Measurements from ENCODE around the gene TEX53.

The TEX53 gene

DNA sequence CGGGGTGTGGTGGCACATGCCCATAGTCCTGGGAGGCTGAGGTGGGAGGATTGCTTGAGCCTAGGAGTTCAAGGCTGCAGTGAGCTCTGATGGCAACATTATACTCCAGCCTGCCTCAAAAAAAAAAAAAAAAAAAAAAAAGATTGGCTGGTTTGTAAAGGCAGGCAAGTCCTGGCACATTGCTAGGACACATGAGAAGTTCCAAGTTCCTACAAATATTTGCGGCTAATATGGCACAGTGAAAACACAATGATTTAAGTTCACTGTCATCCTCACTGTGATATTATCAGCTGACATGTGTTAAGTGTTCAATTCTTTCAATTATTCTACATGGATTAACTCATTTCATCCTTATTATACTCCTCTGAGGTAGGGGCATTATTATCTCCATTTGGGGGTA lies 26.4 kb downstream of the TEX53 start:
- no peaks in the 10 kb centered on the region for H3K4me1 ChIP-seq (ENCODE audit: control insufficient read depth in 2 of 2, insufficient read depth in 1 of 2, low read depth in 1 of 2, low read length in 2 of 2)
- no peaks in the 10 kb centered on the region for H3K27me3 ChIP-seq (ENCODE audit: control insufficient read depth in 3 of 3, insufficient read depth in 3 of 3, low read depth in 1 of 3, low read length in 3 of 3)
- H3K9me3 ChIP-seq (replicated peaks in 1 of 2; ENCODE audit: control insufficient read depth in 2 of 2, insufficient read depth in 1 of 2, low read depth in 1 of 2, low read length in 2 of 2), result no peaks in the 10 kb centered on the region
- no peak overlapping the region for H2BK120ac ChIP-seq (ENCODE audit: low read depth, low read length)
- H3K36me3 ChIP-seq (replicated peaks in 1 of 2; ENCODE audit: control insufficient read depth in 2 of 2, insufficient read depth in 2 of 2, low read length in 2 of 2), result peaks cover 0 to 12% of the 10 kb centered on the region in 2 donors
- H3K4ac ChIP-seq (ENCODE audit: low read length), result no peak overlapping the region
- no peak overlapping the region for H3K14ac ChIP-seq (ENCODE audit: low read length)
- H2AK5ac ChIP-seq (ENCODE audit: low read depth, low read length), result no peak overlapping the region
- no peak overlapping the region for H2AFZ ChIP-seq (ENCODE audit: low read length)
- no peak overlapping the region for H4K8ac ChIP-seq (ENCODE audit: low read depth, low read length)
- no peak overlapping the region for H2BK15ac ChIP-seq (ENCODE audit: low read length)
- H3K9ac ChIP-seq (ENCODE audit: low read depth, low read length, poor library complexity), result no peak overlapping the region
- H3K23ac ChIP-seq (ENCODE audit: low read depth, low read length, poor library complexity), result no peak overlapping the region
- H3K79me1 ChIP-seq (ENCODE audit: low read depth, low read length), result no peaks in the 10 kb centered on the region
- no peak overlapping the region for H3K18ac ChIP-seq (ENCODE audit: low read length)
- H3K4me3 ChIP-seq (ENCODE audit: low read length in 2 of 2), result no peak overlapping the region
- no peak overlapping the region for H2BK5ac ChIP-seq (ENCODE audit: low read length)
- no peak for DNase-seq (ENCODE audit: low spot score)
- no peak overlapping the region for H3K4me2 ChIP-seq (ENCODE audit: insufficient read depth, low read length, poor library complexity, severe bottlenecking)
- no peak overlapping the region for H2BK12ac ChIP-seq (ENCODE audit: low read length)
- no peak overlapping the region for H3K27ac ChIP-seq (replicated peaks; ENCODE audit: low read length)
- no CpG with 5 or more reads among the region's 2 CpGs for WGBS, 2 donors (ENCODE audit: extremely low coverage in 2 of 2, insufficient read length in 2 of 2, insufficient replicate concordance in 1 of 2)
- no peak overlapping the region for H4K91ac ChIP-seq (ENCODE audit: low read depth, low read length, poor library complexity)

DNA sequence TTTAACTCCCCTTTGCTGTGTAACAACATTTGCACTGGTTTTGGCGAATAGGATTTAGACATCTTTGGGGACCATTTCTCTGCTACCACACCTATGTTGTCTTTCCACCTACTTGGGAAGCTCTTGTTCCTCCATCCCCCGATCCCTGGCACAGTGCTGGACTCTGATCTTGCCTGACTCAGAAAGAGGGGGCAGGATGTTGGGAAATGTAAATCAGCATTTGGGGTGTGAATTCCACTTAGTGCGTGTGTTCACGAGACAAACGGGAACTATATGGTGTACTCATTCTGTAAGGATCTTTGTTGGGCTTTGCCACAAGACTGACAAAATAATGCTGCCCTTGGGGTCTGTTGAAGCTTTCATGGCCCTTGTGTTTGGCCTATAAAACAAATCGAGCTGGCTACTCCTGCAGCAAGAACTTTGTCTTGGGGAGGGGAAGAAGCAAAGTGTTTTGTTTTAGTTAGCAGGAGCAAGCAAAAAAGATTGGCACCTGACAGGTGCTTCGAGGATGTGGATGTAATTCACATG lies 28.0 kb downstream of the TEX53 start:
- H3K9ac ChIP-seq (ENCODE audit: low read depth, low read length, poor library complexity), result no peak overlapping the region
- H4K91ac ChIP-seq (ENCODE audit: low read depth, low read length, poor library complexity), result no peak overlapping the region
- H2BK5ac ChIP-seq (ENCODE audit: low read length), result no peak overlapping the region
- H3K23ac ChIP-seq (ENCODE audit: low read depth, low read length, poor library complexity), result no peak overlapping the region
- H2AFZ ChIP-seq (ENCODE audit: low read length), result no peak overlapping the region
- no peaks in the 10 kb centered on the region for H3K27me3 ChIP-seq (ENCODE audit: control insufficient read depth in 3 of 3, insufficient read depth in 3 of 3, low read depth in 1 of 3, low read length in 3 of 3)
- no peak overlapping the region for H3K4ac ChIP-seq (ENCODE audit: low read length)
- no peak overlapping the region for H3K27ac ChIP-seq (replicated peaks; ENCODE audit: low read length)
- H3K79me1 ChIP-seq (ENCODE audit: low read depth, low read length), result no peaks in the 10 kb centered on the region
- H2AK5ac ChIP-seq (ENCODE audit: low read depth, low read length), result no peak overlapping the region
- H3K4me2 ChIP-seq (ENCODE audit: insufficient read depth, low read length, poor library complexity, severe bottlenecking), result no peak overlapping the region
- no peaks in the 10 kb centered on the region for H3K9me3 ChIP-seq (replicated peaks in 1 of 2; ENCODE audit: control insufficient read depth in 2 of 2, insufficient read depth in 1 of 2, low read depth in 1 of 2, low read length in 2 of 2)
- H2BK12ac ChIP-seq (ENCODE audit: low read length), result no peak overlapping the region
- no peak overlapping the region for H3K14ac ChIP-seq (ENCODE audit: low read length)
- no peak overlapping the region for H2BK15ac ChIP-seq (ENCODE audit: low read length)
- peaks cover 0 to 12% of the 10 kb centered on the region in 2 donors for H3K36me3 ChIP-seq (replicated peaks in 1 of 2; ENCODE audit: control insufficient read depth in 2 of 2, insufficient read depth in 2 of 2, low read length in 2 of 2)
- H3K4me3 ChIP-seq (ENCODE audit: low read length in 2 of 2), result no peak overlapping the region
- H2BK120ac ChIP-seq (ENCODE audit: low read depth, low read length), result no peak overlapping the region
- no peak overlapping the region for H3K18ac ChIP-seq (ENCODE audit: low read length)
- no peak for DNase-seq (ENCODE audit: low spot score)
- no peak overlapping the region for H4K8ac ChIP-seq (ENCODE audit: low read depth, low read length)
- no peaks in the 10 kb centered on the region for H3K4me1 ChIP-seq (ENCODE audit: control insufficient read depth in 2 of 2, insufficient read depth in 1 of 2, low read depth in 1 of 2, low read length in 2 of 2)
- no CpG with 5 or more reads among the region's 7 CpGs for WGBS, 2 donors (ENCODE audit: extremely low coverage in 2 of 2, insufficient read length in 2 of 2, insufficient replicate concordance in 1 of 2)

DNA sequence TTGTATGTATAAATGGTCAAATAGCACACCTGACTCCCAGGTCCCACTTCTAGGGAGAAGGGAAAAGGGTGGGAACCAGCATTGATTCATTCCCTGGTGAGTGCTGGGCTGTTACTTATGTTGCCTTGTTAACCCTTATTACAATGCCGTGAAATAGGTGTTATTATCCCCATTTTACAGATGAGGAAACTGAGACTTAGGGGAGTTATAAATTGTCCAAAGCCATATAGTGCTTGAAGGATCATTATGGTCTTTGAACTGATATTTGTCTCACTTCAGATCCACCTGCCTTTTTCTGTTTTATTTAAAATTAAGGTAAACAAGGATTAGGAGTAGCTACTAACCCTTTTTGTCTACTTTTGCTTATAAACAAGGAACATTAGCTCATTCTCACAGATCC lies 30.1 kb downstream of the TEX53 start:
- WGBS, 2 donors (ENCODE audit: extremely low coverage in 2 of 2, insufficient read length in 2 of 2, insufficient replicate concordance in 1 of 2), result no CpG with 5 or more reads among the region's 1 CpG
- Histone ChIP-seq H4K8ac (ENCODE audit: low read depth, low read length) (no peak overlapping the region), H3K23ac (ENCODE audit: low read depth, low read length, poor library complexity) (no peak overlapping the region), H3K14ac (ENCODE audit: low read length) (no peak overlapping the region), H4K91ac (ENCODE audit: low read depth, low read length, poor library complexity) (no peak overlapping the region), H3K4ac (ENCODE audit: low read length) (no peak overlapping the region), H2AFZ (ENCODE audit: low read length) (no peak overlapping the region), H2BK12ac (ENCODE audit: low read length) (no peak overlapping the region), H3K36me3 (replicated peaks in 1 of 2; ENCODE audit: control insufficient read depth in 2 of 2, insufficient read depth in 2 of 2, low read length in 2 of 2) (peaks cover 0 to 5% of the 10 kb centered on the region in 2 donors), H3K18ac (ENCODE audit: low read length) (no peak overlapping the region), H3K9ac (ENCODE audit: low read depth, low read length, poor library complexity) (no peak overlapping the region), H2BK5ac (ENCODE audit: low read length) (no peak overlapping the region), H3K27me3 (ENCODE audit: control insufficient read depth in 3 of 3, insufficient read depth in 3 of 3, low read depth in 1 of 3, low read length in 3 of 3) (no peaks in the 10 kb centered on the region), H3K27ac (replicated peaks; ENCODE audit: low read length) (no peak overlapping the region), H3K4me2 (ENCODE audit: insufficient read depth, low read length, poor library complexity, severe bottlenecking) (no peak overlapping the region), H3K9me3 (replicated peaks in 1 of 2; ENCODE audit: control insufficient read depth in 2 of 2, insufficient read depth in 1 of 2, low read depth in 1 of 2, low read length in 2 of 2) (no peaks in the 10 kb centered on the region), H3K4me3 (ENCODE audit: low read length in 2 of 2) (no peak overlapping the region), H2BK15ac (ENCODE audit: low read length) (no peak overlapping the region), H3K4me1 (ENCODE audit: control insufficient read depth in 2 of 2, insufficient read depth in 1 of 2, low read depth in 1 of 2, low read length in 2 of 2) (no peaks in the 10 kb centered on the region), H2AK5ac (ENCODE audit: low read depth, low read length) (no peak overlapping the region), H3K79me1 (ENCODE audit: low read depth, low read length) (no peaks in the 10 kb centered on the region), H2BK120ac (ENCODE audit: low read depth, low read length) (no peak overlapping the region)
- DNase-seq (ENCODE audit: low spot score), result no peak

DNA sequence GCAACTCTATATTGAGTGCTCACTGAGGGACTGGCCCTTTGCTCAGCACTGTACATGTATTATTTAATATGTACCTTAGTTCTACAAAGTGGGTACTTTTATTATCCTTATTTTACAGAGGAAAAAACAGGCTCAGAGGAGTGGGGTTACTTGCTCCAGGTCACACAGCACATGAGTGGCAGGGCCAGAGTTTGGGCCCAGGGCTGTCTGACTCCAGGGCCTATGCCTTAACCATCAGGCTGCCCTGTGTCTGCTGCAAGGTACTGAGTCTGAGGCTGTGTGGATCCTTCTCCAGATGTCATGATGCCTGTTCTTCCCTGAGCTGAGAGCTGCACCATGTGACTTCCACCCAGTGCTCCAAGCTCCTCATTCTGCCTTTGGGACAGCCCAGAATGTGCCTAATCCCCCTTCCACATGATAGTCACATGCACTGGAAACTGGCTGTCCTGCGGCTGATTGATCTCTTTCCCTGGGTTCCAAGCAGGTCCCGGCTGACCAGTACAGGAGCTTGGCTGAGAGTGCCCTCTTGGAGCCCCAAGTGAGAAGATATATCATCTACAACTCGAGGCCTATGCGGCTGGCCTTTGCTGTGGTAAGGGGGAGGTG lies 31.1 kb downstream of the TEX53 start:
- H4K8ac ChIP-seq (ENCODE audit: low read depth, low read length), result no peak overlapping the region
- peaks cover 0 to 5% of the 10 kb centered on the region in 2 donors for H3K36me3 ChIP-seq (replicated peaks in 1 of 2; ENCODE audit: control insufficient read depth in 2 of 2, insufficient read depth in 2 of 2, low read length in 2 of 2)
- no peak overlapping the region for H2BK15ac ChIP-seq (ENCODE audit: low read length)
- no peaks in the 10 kb centered on the region for H3K27me3 ChIP-seq (ENCODE audit: control insufficient read depth in 3 of 3, insufficient read depth in 3 of 3, low read depth in 1 of 3, low read length in 3 of 3)
- no peak overlapping the region for H4K91ac ChIP-seq (ENCODE audit: low read depth, low read length, poor library complexity)
- H3K79me1 ChIP-seq (ENCODE audit: low read depth, low read length), result no peaks in the 10 kb centered on the region
- no peak overlapping the region for H3K18ac ChIP-seq (ENCODE audit: low read length)
- no peak overlapping the region for H2AK5ac ChIP-seq (ENCODE audit: low read depth, low read length)
- H3K4me1 ChIP-seq (ENCODE audit: control insufficient read depth in 2 of 2, insufficient read depth in 1 of 2, low read depth in 1 of 2, low read length in 2 of 2), result no peaks in the 10 kb centered on the region
- H2BK5ac ChIP-seq (ENCODE audit: low read length), result no peak overlapping the region
- no peak overlapping the region for H3K4ac ChIP-seq (ENCODE audit: low read length)
- H3K4me2 ChIP-seq (ENCODE audit: insufficient read depth, low read length, poor library complexity, severe bottlenecking), result no peak overlapping the region
- H3K9ac ChIP-seq (ENCODE audit: low read depth, low read length, poor library complexity), result no peak overlapping the region
- no peak overlapping the region for H3K14ac ChIP-seq (ENCODE audit: low read length)
- H3K9me3 ChIP-seq (replicated peaks in 1 of 2; ENCODE audit: control insufficient read depth in 2 of 2, insufficient read depth in 1 of 2, low read depth in 1 of 2, low read length in 2 of 2), result no peaks in the 10 kb centered on the region
- no peak overlapping the region for H2BK12ac ChIP-seq (ENCODE audit: low read length)
- no peak overlapping the region for H3K23ac ChIP-seq (ENCODE audit: low read depth, low read length, poor library complexity)
- no peak for DNase-seq (ENCODE audit: low spot score)
- H3K4me3 ChIP-seq (ENCODE audit: low read length in 2 of 2), result no peak overlapping the region
- no peak overlapping the region for H2AFZ ChIP-seq (ENCODE audit: low read length)
- H2BK120ac ChIP-seq (ENCODE audit: low read depth, low read length), result no peak overlapping the region
- no CpG with 5 or more reads among the region's 4 CpGs for WGBS, 2 donors (ENCODE audit: extremely low coverage in 2 of 2, insufficient read length in 2 of 2, insufficient replicate concordance in 1 of 2)
- H3K27ac ChIP-seq (replicated peaks; ENCODE audit: low read length), result no peak overlapping the region
